SU-DHL-6 (cell line): ENCODE measurements around the gene NRG4.

ENCODE experiments used
- H2AFZ ChIP-seq: fragments of 200-600 bp; sonication (generic); 2 replicates; pipeline ENCODE4 v1.6.1; 2014; ENCODE audit warnings: low read depth, mild to moderate bottlenecking, moderate library complexity, mixed read lengths, antibody characterized with exemption, low read length; ENCODE audit not compliant: severe bottlenecking
- H3F3A ChIP-seq: fragments of 200-600 bp; shearing (Covaris generic); 2 replicates; pipeline ENCODE4 v1.6.0; 2016; ENCODE audit warnings: antibody characterized with exemption, mild to moderate bottlenecking; ENCODE audit not compliant: insufficient read depth
- H3K27ac ChIP-seq: fragments of 200-600 bp; sonication (generic); 2 replicates; pipeline ENCODE4 v1.5.1; 2016; ENCODE audit warnings: low read depth, mild to moderate bottlenecking, low read length, moderate library complexity, mixed read lengths
- H3K27me3 ChIP-seq: fragments of 200-600 bp; sonication (generic), shearing (Covaris generic); 2 replicates; pipeline ENCODE4 v1.6.0; 2014; ENCODE audit warnings: mild to moderate bottlenecking, low read length
- H3K36me3 ChIP-seq: fragments of 200-600 bp; sonication (generic); 2 replicates; pipeline ENCODE4 v1.6.1; 2014; ENCODE audit warnings: mild to moderate bottlenecking, low read length, mixed read lengths
- H3K4me2 ChIP-seq: fragments of 300-600, 200-600 bp; shearing (Covaris generic), sonication (generic); 2 replicates; pipeline ENCODE4 v1.6.0; 2014; ENCODE audit warnings: low read length, low read depth, mild to moderate bottlenecking; ENCODE audit not compliant: poor library complexity, severe bottlenecking
- H3K4me3 ChIP-seq: fragments of 200-600 bp; sonication (generic); 2 replicates; pipeline ENCODE4 v1.5.1; 2014; ENCODE audit warnings: antibody characterized with exemption, low read length, mild to moderate bottlenecking, mixed read lengths; ENCODE audit not compliant: insufficient read depth, poor library complexity, severe bottlenecking
- H3K79me2 ChIP-seq: fragments of 200-600 bp; sonication (generic); 2 replicates; pipeline ENCODE4 v1.6.1; 2014; ENCODE audit warnings: mild to moderate bottlenecking, low read length, moderate library complexity; ENCODE audit not compliant: insufficient read depth
- H3K9ac ChIP-seq: fragments of 200-600 bp; sonication (generic); 2 replicates; pipeline ENCODE4 v1.7.0; 2014; ENCODE audit warnings: mild to moderate bottlenecking, low read length
- H3K9me2 ChIP-seq: fragments of 200-600 bp; sonication (generic); replicated peaks from 2 replicates; pipeline ENCODE4 v1.6.1; 2014; ENCODE audit warnings: low read length; ENCODE audit not compliant: insufficient read depth
- H3K9me3 ChIP-seq: fragments of 200-600 bp; sonication (generic); 2 replicates; pipeline ENCODE4 v1.6.1; 2014; ENCODE audit warnings: low read length, mixed read lengths; ENCODE audit not compliant: insufficient read depth
- H4K20me1 ChIP-seq: fragments of 200-600 bp; sonication (generic); 2 replicates; pipeline ENCODE4 v1.6.1; 2014; ENCODE audit warnings: low read depth, mild to moderate bottlenecking, antibody characterized with exemption, low read length, moderate library complexity, mixed read lengths
- CTCF ChIP-seq: fragments of 200-600 bp; sonication (generic); IDR thresholded peaks from one replicate; pipeline ENCODE4 v1.5.1; 2017; ENCODE audit warnings: antibody characterized with exemption, mild to moderate bottlenecking, low read length, moderate library complexity; ENCODE audit not compliant: insufficient read depth, poor library complexity, severe bottlenecking
- EZH2phosphoT487 ChIP-seq: fragments of 200-600 bp; sonication (generic), shearing (Covaris generic); conservative IDR thresholded peaks from 2 replicates; pipeline ENCODE4 v1.6.1; 2018; ENCODE audit warnings: mild to moderate bottlenecking, antibody characterized with exemption, low read length, moderate library complexity, mixed read lengths

The NRG4 gene

GRCh38 chr15:76059320-76060117 lies 47.3 kb upstream of the NRG4 start, which contains the start of gene TMEM266:
TSS of gene TMEM266 (plus strand) at chr15:76059985. CDS start at chr15:76134264, 74,279 bp downstream.
- TF ChIP-seq EZH2phosphoT487 (no peak), CTCF (no peak)
- H3K27me3 ChIP-seq: no peaks in the 10 kb centered on the region
- H3K4me3 ChIP-seq: peak within 1 kb of the TSS; percentile 52
- peak within 1 kb of the TSS; percentile 74 for H3K4me2 ChIP-seq
- H2AFZ ChIP-seq: no peak within 1 kb of the TSS
- no peaks in the 10 kb centered on the region for H4K20me1 ChIP-seq
- H3K9me3 ChIP-seq: no peaks in the 10 kb centered on the region
- H3K36me3 ChIP-seq: no peaks in the 10 kb centered on the region
- no peaks in the 10 kb centered on the region for H3K9me2 ChIP-seq
- no peak within 1 kb of the TSS for H3K27ac ChIP-seq
- H3K79me2 ChIP-seq: no peaks in the 10 kb centered on the region
- peak within 1 kb of the TSS; percentile 28; the same call in 1 of the 2 replicates for H3K9ac ChIP-seq
- no peaks in the 10 kb centered on the region for H3F3A ChIP-seq

GRCh38 chr15:76058714-76059319 lies 46.6 kb upstream of the NRG4 start:
- Histone ChIP-seq H3F3A (no peaks in the 10 kb centered on the region), H3K4me2 (peak overlapping the region; percentile 74), H3K27me3 (no peaks in the 10 kb centered on the region), H2AFZ (no peak overlapping the region), H4K20me1 (no peaks in the 10 kb centered on the region), H3K9me3 (no peaks in the 10 kb centered on the region), H3K4me3 (peak overlapping the region; percentile 52), H3K27ac (no peak overlapping the region), H3K79me2 (no peaks in the 10 kb centered on the region), H3K9me2 (no peaks in the 10 kb centered on the region), H3K9ac (peak overlapping the region; percentile 28; the same call in 1 of the 2 replicates), H3K36me3 (no peaks in the 10 kb centered on the region)
- TF ChIP-seq CTCF: peak; percentile 25
- no peak for TF ChIP-seq EZH2phosphoT487

- Histone ChIP-seq H3K79me2 (no peaks in the 10 kb centered on the region), H3K27me3 (no peaks in the 10 kb centered on the region), H3K4me2 (peak overlapping the region; percentile 6), H2AFZ (no peak overlapping the region), H3F3A (no peaks in the 10 kb centered on the region), H3K9me2 (no peaks in the 10 kb centered on the region), H3K36me3 (no peaks in the 10 kb centered on the region), H4K20me1 (no peaks in the 10 kb centered on the region), H3K9ac (no peak overlapping the region), H3K9me3 (no peaks in the 10 kb centered on the region), H3K27ac (no peak overlapping the region), H3K4me3 (no peak overlapping the region)
- TF ChIP-seq CTCF: peak; percentile 71
- TF ChIP-seq EZH2phosphoT487: no peak
Measured at GRCh38 chr15:76057332-76058000, 45.2 kb upstream of the NRG4 start.
